ENCODE data around the gene ST7. TPM values are rescaled to one million over a fixed set of nuclear protein-coding genes. Genes with fewer than 3 reads are reported as not detected.

ST7 gene
- polyA plus RNA-seq, 2 of the 4 experiments (the other 2 are of a cell fraction), result 16.2 to 26.0 TPM

DNA sequence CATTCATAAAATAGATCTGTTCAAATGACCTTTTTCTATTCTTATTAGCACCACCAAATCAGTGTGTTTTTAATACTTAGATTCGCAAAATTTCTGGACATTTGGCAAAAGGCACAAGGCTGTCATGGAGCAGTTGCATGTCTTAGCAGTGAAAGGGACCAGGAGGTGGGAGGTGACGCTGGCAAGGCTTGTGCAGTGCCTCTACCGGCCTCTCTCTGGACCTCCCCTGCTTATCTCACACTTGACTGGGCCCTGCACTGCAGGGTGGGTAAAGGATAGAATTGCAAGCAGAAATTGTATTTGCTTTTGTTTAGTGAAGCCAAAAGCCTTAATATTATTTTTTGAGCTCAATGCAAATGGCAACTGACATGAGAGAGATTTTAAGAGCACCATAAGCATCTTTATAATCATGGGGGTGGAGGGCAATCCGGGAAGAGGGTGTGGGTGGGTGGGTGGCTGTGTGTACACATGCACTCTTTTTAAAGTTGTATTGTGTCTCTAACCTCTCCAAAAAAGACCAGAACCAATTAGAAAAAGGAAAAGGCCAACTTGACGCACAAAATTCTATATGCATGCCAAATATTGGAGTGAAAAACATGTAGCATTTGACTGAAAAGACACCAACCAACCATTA, 263.3 kb downstream of the ST7 start:
- FAIRE-seq, result no peak
- no peak for ATAC-seq
- H3K4me3 ChIP-seq, result no peak overlapping the region
- no peak for DNase-seq (ENCODE audit: low read depth in 1 of 2, low spot score in 1 of 2)
- no peak overlapping the region for H3K4me2 ChIP-seq
- CTCF ChIA-PET, result no interaction called here
- TF ChIP-seq, protein P1, sequence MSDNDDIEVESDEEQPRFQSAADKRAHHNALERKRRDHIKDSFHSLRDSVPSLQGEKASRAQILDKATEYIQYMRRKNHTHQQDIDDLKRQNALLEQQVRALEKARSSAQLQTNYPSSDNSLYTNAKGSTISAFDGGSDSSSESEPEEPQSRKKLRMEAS (IDR thresholded peaks at IDR 0.05), result no peak
- no peak for TF ChIP-seq EHF (CRISPR knock-in tag; IDR thresholded peaks at IDR 0.05)
- TF ChIP-seq CHD2 (IDR thresholded peaks at IDR 0.05; ENCODE audit: low read length, partially characterized antibody), result no peak
- TF ChIP-seq JUNB (IDR thresholded peaks at IDR 0.05), result no peak
- TF ChIP-seq RFX5 (IDR thresholded peaks at IDR 0.05), result no peak
- TF ChIP-seq, protein P2, sequence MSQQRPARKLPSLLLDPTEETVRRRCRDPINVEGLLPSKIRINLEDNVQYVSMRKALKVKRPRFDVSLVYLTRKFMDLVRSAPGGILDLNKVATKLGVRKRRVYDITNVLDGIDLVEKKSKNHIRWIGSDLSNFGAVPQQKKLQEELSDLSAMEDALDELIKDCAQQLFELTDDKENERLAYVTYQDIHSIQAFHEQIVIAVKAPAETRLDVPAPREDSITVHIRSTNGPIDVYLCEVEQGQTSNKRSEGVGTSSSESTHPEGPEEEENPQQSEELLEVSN (IDR thresholded peaks at IDR 0.05; ENCODE audit: borderline replicate concordance, low read depth), result no peak
- TF ChIP-seq GATA3 (IDR thresholded peaks at IDR 0.05; ENCODE audit: borderline replicate concordance), result no peak
- TF ChIP-seq HEYL (CRISPR knock-in tag; IDR thresholded peaks at IDR 0.05), result no peak
- TF ChIP-seq CHD4 (IDR thresholded peaks at IDR 0.05; ENCODE audit: borderline replicate concordance), result no peak
- TF ChIP-seq, protein P3, sequence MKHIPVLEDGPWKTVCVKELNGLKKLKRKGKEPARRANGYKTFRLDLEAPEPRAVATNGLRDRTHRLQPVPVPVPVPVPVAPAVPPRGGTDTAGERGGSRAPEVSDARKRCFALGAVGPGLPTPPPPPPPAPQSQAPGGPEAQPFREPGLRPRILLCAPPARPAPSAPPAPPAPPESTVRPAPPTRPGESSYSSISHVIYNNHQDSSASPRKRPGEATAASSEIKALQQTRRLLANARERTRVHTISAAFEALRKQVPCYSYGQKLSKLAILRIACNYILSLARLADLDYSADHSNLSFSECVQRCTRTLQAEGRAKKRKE (CRISPR knock-in tag; IDR thresholded peaks at IDR 0.05; ENCODE audit: low read depth), result no peak
- TF ChIP-seq ESRRA (IDR thresholded peaks at IDR 0.05; ENCODE audit: borderline replicate concordance, low read length), result no peak
- POLR2A ChIA-PET, result no interaction called here
- no peak overlapping the region for H3K27ac ChIP-seq
- no peaks in the 10 kb centered on the region for H3K4me1 ChIP-seq
- WGBS (ENCODE audit: missing lambda C conversion rate), result 85% methylated on average over 5 of the region's 5 CpGs
- H3K9me3 ChIP-seq, result no peaks in the 10 kb centered on the region

DNA sequence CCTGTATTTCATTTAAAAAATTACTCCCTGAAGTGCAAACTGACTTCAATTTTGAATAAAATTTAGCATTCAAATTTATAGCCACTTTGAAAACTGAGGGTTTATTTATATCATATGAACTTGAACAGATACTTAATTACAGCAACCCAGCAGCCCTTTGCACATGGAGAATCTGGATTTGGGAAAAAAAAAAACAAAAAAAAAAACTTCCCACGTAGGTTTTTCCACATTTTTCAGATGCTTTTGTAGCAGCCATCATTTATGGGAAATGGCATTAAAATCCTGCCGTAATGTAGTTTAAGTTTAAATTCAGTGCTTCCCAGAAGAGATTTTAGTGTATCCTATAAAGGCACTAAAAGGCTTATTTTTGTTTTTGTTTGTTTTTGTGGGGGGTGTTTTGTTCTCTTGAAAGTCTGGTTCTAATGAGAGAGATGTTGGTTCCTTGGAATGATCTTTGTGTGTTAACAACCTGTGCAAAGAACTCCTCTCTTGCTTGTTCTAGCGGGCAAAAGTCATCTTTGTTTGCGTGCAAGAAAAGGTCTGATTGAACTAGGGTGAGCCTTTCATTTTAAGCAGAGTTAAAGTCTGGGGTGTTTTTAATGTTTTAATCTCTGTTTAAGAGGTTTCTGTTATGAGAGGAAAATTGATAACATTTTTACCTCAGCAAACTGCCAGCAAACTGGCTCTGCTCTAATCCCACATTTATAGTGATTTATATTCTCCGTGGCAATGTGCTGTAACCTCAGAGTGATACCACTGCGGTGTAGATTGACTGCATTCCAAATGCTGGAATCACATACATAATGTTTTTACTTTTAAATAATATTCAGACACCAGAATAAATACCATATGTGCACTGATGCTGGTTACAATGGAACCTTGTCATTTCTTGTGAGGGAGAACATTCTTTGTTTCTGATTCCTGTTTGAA, 264.1 kb downstream of the ST7 start:
- Histone ChIP-seq H3K9me3 (no peaks in the 10 kb centered on the region), H3K4me3 (no peak overlapping the region), H3K27ac (no peak overlapping the region), H3K4me1 (no peaks in the 10 kb centered on the region), H3K4me2 (no peak overlapping the region)
- FAIRE-seq (no peak), ATAC-seq (no peak), DNase-seq (ENCODE audit: low read depth in 1 of 2, low spot score in 1 of 2) (no peak)
- TF ChIP-seq FOSL2 (IDR thresholded peaks at IDR 0.05) (no peak), FOSL2 (CRISPR knock-in tag; IDR thresholded peaks at IDR 0.05) (no peak), RNF2 (IDR thresholded peaks at IDR 0.05; ENCODE audit: borderline replicate concordance, low read depth) (no peak)
- TF ChIP-seq, protein P4, sequence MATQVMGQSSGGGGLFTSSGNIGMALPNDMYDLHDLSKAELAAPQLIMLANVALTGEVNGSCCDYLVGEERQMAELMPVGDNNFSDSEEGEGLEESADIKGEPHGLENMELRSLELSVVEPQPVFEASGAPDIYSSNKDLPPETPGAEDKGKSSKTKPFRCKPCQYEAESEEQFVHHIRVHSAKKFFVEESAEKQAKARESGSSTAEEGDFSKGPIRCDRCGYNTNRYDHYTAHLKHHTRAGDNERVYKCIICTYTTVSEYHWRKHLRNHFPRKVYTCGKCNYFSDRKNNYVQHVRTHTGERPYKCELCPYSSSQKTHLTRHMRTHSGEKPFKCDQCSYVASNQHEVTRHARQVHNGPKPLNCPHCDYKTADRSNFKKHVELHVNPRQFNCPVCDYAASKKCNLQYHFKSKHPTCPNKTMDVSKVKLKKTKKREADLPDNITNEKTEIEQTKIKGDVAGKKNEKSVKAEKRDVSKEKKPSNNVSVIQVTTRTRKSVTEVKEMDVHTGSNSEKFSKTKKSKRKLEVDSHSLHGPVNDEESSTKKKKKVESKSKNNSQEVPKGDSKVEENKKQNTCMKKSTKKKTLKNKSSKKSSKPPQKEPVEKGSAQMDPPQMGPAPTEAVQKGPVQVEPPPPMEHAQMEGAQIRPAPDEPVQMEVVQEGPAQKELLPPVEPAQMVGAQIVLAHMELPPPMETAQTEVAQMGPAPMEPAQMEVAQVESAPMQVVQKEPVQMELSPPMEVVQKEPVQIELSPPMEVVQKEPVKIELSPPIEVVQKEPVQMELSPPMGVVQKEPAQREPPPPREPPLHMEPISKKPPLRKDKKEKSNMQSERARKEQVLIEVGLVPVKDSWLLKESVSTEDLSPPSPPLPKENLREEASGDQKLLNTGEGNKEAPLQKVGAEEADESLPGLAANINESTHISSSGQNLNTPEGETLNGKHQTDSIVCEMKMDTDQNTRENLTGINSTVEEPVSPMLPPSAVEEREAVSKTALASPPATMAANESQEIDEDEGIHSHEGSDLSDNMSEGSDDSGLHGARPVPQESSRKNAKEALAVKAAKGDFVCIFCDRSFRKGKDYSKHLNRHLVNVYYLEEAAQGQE (IDR thresholded peaks at IDR 0.05), result no peak
- ChIA-PET POLR2A (no interaction called here), CTCF (no interaction called here)
- 89% methylated on average over 6 of the region's 6 CpGs for WGBS (ENCODE audit: missing lambda C conversion rate)

GRCh38 chr7:117218700-117219099, 265.4 kb downstream of the ST7 start:
- ATAC-seq (no peak), FAIRE-seq (no peak), DNase-seq (ENCODE audit: low read depth in 1 of 2, low spot score in 1 of 2) (no peak)
- no peak overlapping the region for H3K27ac ChIP-seq
- WGBS (ENCODE audit: missing lambda C conversion rate), result 45% methylated on average over 4 of the region's 4 CpGs
- no peaks in the 10 kb centered on the region for H3K9me3 ChIP-seq
- ChIA-PET CTCF (interaction anchor here (1.5 to 1.6 kb wide), 2 partner anchors 18 to 181 kb away, joined by 3 to 5 read pairs; no protein-coding TSS in a partner anchor), POLR2A (no interaction called here)
- H3K4me1 ChIP-seq, result no peaks in the 10 kb centered on the region
- H3K4me2 ChIP-seq, result no peak overlapping the region
- H3K4me3 ChIP-seq, result no peak overlapping the region
- no peak for TF ChIP-seq HES2 (IDR thresholded peaks at IDR 0.05)
- TF ChIP-seq HOXB5 (CRISPR knock-in tag; IDR thresholded peaks at IDR 0.05), result no peak
- TF ChIP-seq PHF8 (IDR thresholded peaks at IDR 0.05; ENCODE audit: borderline replicate concordance, low read depth), result no peak
- no peak for TF ChIP-seq TP53 (CRISPR knock-in tag; IDR thresholded peaks at IDR 0.05)
- TF ChIP-seq, protein P2 (IDR thresholded peaks at IDR 0.05; ENCODE audit: borderline replicate concordance, low read depth), result no peak
- TF ChIP-seq JUNB (IDR thresholded peaks at IDR 0.05), result no peak
- no peak for TF ChIP-seq RAD21 (conservative IDR thresholded peaks at IDR 0.05 in 1 of 2, IDR thresholded peaks at IDR 0.05 in 1 of 2)
- TF ChIP-seq EHMT2 (IDR thresholded peaks at IDR 0.05; ENCODE audit: low read depth), result no peak
- no peak for TF ChIP-seq CBX2 (IDR thresholded peaks at IDR 0.05; ENCODE audit: borderline replicate concordance, low read depth)
- TF ChIP-seq EP300 (IDR thresholded peaks at IDR 0.05), result no peak
- no peak for TF ChIP-seq SREBF2 (IDR thresholded peaks at IDR 0.05)
- no peak for TF ChIP-seq FOXS1 (CRISPR knock-in tag; IDR thresholded peaks at IDR 0.05)
- TF ChIP-seq POLR2AphosphoS2 (conservative IDR thresholded peaks at IDR 0.05; ENCODE audit: low read length), result no peak
